Measurements from ENCODE around the gene MYBPC2.

- TF ChIP-seq CTCF (IDR thresholded peaks at IDR 0.05) (no peak), POLR2AphosphoS5 (IDR thresholded peaks at IDR 0.05; ENCODE audit: low read depth, low read length) (no peak), SIN3A (IDR thresholded peaks at IDR 0.05; ENCODE audit: borderline replicate concordance, insufficient read depth, low read depth, low read length) (no peak), TCF7L2 (IDR thresholded peaks at IDR 0.05; ENCODE audit: low read depth, low read length) (no peak)
- TF ChIP-seq, protein P1, sequence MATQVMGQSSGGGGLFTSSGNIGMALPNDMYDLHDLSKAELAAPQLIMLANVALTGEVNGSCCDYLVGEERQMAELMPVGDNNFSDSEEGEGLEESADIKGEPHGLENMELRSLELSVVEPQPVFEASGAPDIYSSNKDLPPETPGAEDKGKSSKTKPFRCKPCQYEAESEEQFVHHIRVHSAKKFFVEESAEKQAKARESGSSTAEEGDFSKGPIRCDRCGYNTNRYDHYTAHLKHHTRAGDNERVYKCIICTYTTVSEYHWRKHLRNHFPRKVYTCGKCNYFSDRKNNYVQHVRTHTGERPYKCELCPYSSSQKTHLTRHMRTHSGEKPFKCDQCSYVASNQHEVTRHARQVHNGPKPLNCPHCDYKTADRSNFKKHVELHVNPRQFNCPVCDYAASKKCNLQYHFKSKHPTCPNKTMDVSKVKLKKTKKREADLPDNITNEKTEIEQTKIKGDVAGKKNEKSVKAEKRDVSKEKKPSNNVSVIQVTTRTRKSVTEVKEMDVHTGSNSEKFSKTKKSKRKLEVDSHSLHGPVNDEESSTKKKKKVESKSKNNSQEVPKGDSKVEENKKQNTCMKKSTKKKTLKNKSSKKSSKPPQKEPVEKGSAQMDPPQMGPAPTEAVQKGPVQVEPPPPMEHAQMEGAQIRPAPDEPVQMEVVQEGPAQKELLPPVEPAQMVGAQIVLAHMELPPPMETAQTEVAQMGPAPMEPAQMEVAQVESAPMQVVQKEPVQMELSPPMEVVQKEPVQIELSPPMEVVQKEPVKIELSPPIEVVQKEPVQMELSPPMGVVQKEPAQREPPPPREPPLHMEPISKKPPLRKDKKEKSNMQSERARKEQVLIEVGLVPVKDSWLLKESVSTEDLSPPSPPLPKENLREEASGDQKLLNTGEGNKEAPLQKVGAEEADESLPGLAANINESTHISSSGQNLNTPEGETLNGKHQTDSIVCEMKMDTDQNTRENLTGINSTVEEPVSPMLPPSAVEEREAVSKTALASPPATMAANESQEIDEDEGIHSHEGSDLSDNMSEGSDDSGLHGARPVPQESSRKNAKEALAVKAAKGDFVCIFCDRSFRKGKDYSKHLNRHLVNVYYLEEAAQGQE (IDR thresholded peaks at IDR 0.05; ENCODE audit: insufficient read depth in 1 of 2, low read depth in 2 of 2, low read length in 1 of 2) = no peak
Measured at GRCh38 chr19:50465986-50466705, 33.5 kb downstream of the MYBPC2 start.
